HG02884 (cell line): ENCODE results near the gene PPM1K.
"Not testable (repeated sequence)": the region's sequence is repeated elsewhere in the genome, so short reads cannot be mapped to it uniquely, and the experiment has no call there.

Experiments used
- ATAC-seq: cut with Tn5 transposase; IDR thresholded peaks from one replicate; pipeline ENCODE4 v1.9.1; 2021; ENCODE audit warnings: mild to moderate bottlenecking, moderate library complexity; ENCODE audit not compliant: unreplicated experiment

The PPM1K gene

GRCh38 chr4:88284439-88285234, at the start of gene PPM1K:
Gene PPM1K (minus strand): TSS chr4:88284561. CDS start chr4:88278583, 5,978 bp downstream.
- peak; percentile 77 for ATAC-seq

DNA sequence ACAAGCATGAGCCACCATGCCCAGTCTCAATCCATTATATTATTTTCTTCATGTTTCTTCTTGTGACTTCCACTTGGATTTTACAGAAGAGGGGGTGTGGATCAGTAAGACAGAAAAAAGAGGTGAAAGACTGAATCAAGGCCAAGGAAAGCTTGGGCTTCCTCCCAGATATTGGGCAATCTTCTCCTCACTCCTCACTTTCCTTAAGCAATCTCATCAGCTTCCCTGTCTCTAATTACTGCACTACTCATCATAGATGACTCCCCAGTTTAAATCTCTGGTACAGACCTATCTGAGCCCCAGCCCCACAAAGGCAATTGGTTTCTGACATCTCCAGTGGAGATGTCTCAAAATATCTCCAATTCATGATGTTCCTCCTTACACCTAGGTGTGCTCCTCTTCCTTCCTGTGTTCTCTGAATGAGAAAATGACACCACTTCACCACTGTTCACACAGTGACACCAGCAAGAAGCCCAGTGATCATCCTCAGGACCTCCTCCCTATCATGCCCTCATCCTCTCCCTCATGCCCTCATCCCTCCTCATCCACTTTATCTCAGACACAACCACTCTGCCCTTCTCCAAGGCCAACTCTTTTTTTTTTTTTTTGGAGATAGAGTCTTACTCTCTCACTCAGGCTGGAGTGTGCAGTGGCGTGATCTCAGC, 49.5 kb upstream of the PPM1K start:
- ATAC-seq = no peak

GRCh38 chr4:88327665-88328064, 43.3 kb upstream of the PPM1K start:
- no peak for ATAC-seq

- ATAC-seq = peak; percentile 98
Measured at GRCh38 chr4:88320780-88321373, 36.5 kb upstream of the PPM1K start.

DNA sequence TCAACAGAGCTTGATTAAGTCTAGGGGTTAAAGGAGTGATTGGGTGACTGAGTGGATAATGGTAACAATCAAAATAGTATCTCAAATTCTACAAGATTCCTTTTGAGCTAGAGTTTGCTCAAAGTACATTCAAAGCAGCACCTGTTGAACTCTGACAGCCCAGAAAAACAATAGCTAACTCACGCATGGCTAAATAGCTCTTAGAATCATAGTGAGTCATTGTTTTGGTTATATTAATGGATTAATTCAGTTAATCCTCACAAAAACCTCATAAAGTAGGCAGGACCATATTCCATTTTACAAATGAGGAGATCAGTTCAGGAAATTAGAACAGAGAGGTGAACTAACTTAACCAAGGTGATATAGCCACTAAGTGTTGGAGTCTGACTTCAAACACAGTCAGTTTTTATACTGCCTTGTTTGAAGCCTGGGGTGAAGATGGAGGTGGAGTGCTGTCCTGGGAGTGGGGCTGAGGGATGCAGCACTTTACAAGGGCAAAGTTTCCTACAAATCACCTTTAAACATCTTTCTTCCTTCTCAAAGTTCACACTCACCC, 35.9 kb upstream of the PPM1K start:
- ATAC-seq = peak; percentile 47

GRCh38 chr4:88318751-88319350, 34.5 kb upstream of the PPM1K start:
- no peak for ATAC-seq

DNA sequence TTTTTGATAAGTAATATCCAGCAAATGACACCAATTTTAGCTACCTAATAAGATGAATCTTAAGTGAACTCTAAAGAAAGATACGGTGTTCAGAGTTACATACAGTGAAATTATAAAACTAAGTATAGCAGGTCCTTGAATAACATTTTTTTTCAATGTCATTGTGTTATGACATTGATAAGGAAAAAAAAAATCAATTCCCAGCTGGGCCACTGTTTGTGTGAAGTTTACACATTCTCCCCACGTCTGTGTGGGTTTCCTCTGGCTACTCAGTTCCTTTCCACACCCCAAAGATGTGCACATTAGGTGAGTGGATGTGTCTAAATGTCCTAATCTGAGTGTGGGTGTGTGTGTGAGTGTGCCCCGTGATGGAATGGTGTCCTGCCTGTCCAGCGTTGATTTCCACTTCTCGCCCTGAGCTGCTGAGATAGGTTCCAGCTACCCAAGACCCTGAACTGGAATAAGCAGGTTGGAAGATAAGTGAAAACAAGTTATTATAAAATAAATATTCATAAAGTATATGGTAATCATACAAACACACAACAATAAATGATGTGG, 31.2 kb upstream of the PPM1K start:
- no peak for ATAC-seq

GRCh38 chr4:88313088-88313624, 28.8 kb upstream of the PPM1K start:
- not testable (repeated sequence) for ATAC-seq

DNA sequence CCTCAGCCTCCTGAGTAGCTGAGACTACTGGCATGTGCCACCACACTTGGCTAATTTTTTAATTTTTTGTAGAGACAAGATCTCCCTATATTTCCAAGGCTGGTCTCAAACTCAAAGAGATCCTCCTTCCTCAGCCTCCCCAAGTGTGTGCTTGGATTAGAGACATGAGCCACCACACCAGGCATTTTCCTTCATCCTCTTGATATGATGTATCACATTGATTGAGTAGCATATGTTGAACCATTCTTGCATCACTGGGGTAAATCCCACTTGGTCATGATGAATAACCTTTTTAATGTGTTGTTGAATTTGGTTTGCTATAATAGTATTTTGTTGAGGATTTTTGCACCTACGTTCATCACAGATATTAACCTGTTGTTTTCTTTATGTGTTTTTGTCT, 24.2 kb upstream of the PPM1K start:
- no peak for ATAC-seq

DNA sequence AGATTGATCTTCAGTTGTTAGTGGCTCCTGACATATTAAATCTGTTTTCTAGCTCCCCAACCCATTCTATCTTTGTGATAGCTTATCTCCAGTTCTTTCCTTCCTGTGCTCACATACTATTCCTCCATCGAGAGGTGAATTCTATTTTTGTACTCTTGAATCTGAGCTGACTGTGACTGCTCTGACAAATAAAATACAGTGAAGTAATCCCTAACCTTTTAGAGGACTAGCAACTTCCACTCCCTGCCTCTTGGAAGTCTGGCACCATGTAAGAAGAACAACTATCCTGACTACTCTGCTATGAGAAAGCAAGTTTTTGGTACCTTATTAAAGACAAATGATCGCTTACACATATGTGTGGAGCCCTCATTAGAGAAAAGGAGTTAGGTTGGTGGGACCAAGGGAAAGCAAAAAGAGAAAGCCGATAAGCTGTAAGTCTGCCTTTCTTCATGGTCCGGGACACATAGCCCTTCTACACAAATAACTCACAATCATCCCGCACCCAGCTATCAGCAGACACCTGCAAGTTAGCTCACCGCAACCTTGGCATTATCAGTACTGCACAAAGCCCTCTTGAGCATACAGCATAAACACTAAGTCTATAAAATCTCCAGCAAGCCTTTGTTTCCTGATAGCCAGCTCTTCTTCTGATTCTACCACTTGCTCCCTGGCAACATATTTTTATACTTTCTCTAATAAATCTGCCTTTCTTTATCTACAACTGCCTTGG, 13.5 kb upstream of the PPM1K start:
- ATAC-seq = no peak

GRCh38 chr4:88297212-88297516, 12.8 kb upstream of the PPM1K start:
- no peak for ATAC-seq

- no peak for ATAC-seq
Measured at GRCh38 chr4:88296413-88297211, 12.3 kb upstream of the PPM1K start.

DNA sequence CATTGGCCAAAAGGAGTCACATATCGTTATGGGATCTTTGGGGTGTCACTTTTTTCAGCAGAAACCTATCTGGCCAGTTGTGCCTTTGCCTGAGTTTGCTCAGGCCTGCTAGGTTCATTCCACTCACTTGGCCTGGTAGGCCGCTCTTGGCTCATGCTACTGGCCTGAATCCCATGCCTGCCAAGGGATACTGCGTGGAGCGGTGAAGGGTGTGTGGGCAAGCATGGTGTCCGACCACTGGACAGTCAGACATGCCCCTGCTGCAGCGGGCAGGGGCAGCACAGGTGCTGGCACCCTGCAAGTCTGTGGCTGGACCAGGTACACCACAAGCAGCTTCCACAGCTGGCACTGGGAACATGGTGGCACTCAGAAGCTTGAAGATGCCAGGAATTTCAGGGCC, 11.3 kb upstream of the PPM1K start:
- ATAC-seq = no peak

DNA sequence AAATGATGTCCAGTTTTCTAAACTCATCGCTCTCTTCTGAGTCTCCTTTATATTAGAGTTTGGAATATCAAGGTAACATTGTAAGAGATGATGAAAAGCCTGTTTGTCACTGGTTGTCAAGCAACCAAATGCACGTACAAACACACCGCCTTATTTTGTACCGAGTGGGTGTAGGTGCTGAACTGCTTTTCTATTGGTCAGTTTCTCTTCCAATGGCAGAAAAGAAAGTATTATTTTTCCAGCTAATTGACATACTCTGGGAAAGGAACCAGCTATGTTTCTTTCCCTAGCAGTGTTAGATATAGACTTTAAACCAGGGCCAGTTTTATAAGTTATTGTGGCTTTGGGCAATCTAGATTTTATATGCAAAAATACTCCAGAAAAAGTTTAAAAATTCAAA, 6.6 kb upstream of the PPM1K start:
- no peak for ATAC-seq

DNA sequence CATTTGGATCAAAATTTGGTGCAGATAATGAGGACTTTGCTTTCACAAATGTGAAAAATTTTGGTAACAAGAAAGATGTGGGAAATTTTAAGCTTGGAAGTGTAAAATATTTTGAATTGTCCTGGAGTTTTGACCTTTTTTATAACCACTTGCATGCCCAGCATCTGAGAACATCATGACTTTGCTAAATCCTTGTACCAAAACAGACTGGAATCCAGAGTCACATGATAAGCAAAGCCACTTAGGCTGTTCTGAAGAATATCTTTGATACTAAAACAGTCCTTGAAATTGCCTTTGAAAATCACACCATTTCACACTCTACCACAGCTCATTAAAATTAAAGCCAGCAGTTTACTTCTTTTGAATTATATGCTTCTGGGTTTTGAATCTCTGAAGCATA, 2.5 kb upstream of the PPM1K start:
- no peak for ATAC-seq

DNA sequence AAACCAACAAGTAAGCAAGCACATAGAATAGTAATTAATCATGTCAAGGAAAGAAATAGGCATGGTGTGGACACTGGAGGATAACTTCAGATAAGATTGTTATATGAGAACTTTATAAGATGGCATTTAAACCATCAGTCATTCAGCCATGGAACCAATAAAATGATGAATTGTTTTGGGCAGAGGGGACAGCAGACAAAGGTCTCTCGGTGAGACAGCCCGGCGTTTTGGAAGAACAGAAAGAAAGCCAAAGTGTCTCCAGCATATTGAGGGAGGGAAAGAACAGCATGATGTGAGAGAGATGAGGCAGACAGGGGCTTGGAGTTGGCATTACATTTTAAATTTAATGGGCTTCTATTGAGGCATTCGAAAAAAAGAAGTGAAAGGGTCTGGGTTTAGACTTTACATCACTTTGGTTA, 883 bp upstream of the PPM1K start:
- no peak for ATAC-seq

DNA sequence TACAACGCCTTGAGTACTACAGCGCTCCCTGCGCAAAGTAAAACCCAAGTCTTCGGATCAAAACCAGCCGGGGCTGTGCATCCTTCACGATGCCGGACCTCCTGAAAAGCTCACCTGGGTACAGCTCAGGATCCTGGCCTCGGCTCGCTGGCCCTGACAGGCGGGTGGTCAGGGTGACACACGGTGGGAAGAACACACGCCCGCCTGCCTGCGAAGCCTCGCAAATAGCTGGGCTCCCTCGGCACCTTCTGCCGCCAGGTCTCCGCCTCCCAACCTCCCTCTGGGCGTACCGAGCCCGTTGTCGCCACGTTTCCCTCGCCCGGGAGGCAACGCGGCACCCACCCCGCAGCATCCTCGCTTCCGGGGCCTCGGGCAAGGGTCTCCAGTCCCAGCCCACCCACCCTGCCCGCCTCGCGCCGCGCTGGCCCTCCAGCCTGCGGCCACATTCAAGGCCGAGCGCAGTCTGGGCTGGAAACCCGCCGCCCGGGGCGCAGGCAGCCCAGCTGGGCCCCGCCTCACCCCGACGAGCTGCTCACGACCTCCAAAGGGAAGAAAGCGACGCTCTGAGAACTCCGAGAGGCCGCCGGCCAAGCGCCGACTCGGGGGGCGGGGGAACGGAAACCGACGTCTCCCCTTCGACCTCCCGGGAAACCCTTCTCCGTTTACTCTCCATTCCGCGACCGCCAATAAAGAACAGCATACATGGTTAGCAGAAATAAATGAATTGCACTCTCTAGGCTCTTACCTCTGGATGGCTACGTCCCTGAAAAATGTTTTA, 511 bp downstream of the PPM1K start:
- peak; percentile 12 for ATAC-seq

DNA sequence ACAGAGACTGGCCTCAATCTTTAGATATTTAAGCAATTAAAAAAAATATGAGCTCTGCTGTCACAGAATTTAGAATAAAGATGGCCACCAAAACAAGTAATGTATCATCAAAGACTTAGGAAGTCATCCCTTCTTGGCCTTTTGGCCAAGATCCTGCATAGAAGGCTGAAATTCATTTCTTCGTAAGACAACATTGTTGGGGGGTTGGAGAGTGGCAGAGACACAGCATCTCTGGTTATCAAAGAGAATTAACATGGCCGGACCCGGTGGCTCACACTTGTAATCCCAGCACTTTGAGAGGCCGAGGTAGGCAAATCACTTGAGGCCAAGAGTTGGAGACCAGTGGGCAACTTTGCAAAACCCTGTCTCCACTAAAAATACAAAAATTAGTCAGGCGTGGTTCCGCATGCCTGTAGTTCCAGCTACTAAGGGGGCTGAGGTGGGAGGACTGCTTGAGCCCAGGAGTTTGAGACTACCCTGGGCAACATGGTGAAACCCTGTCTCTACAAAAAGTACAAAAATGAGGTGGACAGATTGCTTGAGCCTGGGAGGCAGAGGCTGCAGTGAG, 4.0 kb downstream of the PPM1K start:
- no peak for ATAC-seq
